ENCODE measurements around the gene FARSB.
"Not testable (repeated sequence)": the region's sequence is repeated elsewhere in the genome, so short reads cannot be mapped to it uniquely, and the experiment has no call there.

Gene FARSB

GRCh38 chr2:222655787-222656525 lies at the start of gene FARSB:
FARSB (minus strand) TSS chr2:222656092; CDS start chr2:222656073, 19 bp downstream.
- DNase-seq: peak; percentile 90

DNA sequence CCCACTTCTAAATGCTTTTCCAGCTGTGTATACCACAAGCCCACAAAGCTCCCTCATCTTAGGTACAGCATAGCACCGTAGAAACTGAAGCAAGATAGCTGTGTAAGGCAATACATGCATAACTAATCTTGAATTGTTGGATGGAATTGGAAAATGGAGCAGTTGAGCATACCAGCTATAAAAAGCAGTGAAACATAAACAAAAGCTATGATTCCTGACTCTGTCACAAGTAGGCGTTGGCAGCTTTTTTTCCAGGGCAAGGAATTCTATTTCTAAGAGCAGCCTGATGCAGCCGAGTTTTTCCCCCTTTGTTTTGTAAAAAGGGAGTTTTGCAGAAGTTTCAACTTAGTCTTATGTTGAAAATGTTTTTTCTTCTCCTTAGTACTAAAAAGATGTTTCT lies 48.0 kb upstream of the FARSB start:
- no peak for DNase-seq

GRCh38 chr2:222703091-222703490 lies 47.2 kb upstream of the FARSB start:
- no peak for DNase-seq

DNA sequence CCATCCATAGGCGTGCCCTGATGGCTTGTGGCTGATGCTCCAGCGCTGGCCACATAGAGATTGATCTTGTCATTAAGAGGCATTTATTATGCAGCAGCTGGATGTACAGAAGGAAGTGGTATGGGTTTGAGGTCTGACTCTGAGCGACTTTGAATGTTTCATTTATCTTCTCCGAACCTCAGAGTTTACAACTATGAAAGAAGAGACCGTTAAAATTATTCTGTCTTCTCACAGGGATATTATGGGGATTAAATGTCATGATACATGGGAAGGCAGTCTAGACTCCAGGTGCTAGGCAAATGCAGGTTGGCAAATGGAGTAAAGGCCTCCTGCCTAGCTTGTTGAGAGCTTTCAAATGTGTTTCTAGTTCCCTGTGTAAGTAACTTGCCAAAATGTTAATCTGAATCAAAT lies 45.8 kb upstream of the FARSB start:
- DNase-seq: no peak

GRCh38 chr2:222701233-222701632 lies 45.3 kb upstream of the FARSB start:
- DNase-seq: no peak

DNA sequence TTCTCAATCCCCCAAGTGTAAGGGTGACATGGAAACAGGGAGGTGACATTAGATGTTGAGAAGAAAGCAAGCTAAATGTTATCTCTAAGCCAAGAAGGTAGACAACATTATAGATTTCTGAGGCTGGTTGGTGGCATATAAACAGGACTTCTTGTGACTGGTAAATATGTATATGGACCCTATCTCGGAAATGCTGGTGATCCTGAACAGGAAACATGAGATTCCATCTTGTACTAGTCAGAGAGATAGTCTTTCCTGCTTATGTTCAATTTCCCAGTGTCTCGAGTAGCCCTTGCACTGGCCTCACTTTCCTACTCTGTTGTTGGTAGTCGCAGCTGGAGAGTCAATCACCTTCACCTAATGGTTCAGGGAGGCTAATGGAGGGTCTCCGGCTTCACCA lies 42.4 kb upstream of the FARSB start:
- DNase-seq: no peak

DNA sequence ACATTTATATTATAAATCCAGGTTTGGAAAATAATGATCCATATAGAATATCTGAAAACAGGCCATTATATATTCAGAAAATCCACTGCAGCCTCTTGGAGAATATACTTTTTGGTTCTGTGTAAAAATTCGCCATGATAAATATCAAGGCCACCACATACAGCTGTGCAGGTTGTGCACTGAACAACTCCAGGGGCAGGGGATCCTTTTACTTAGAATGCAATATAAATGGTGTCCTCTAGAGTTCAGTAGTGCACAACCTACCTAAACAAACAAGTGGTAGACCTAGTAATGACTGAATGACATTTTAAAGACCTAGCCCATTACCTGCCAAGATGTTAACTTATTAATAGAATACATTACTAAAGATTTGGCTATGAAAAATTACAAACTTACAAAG lies 37.9 kb upstream of the FARSB start:
- no peak for DNase-seq

DNA sequence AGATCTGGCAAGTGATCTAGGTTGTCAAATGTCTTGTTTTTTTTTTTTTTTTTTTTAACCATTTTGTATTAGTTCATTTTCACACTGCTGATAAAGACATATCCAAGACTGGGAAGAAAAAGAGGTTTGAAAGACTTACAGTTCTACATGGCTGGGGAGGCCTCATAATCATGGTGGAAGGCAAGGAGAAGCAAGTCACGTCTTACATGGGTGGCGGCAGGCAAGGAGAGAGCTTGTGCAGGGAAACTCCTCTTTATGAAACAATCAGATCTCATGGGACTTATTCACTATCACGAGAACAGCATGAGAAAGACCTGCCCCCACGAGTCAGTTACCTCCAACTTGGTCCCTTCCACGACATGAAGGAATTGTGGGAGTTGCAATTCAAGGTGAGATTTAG lies 37.5 kb upstream of the FARSB start:
- DNase-seq: not testable (repeated sequence)

GRCh38 chr2:222690564-222691200 lies 34.8 kb upstream of the FARSB start:
- DNase-seq: peak; percentile 55

GRCh38 chr2:222689322-222689721 lies 33.4 kb upstream of the FARSB start:
- no peak for DNase-seq

- DNase-seq: no peak
Measured at GRCh38 chr2:222688917-222689316, 33.0 kb upstream of the FARSB start.

DNA sequence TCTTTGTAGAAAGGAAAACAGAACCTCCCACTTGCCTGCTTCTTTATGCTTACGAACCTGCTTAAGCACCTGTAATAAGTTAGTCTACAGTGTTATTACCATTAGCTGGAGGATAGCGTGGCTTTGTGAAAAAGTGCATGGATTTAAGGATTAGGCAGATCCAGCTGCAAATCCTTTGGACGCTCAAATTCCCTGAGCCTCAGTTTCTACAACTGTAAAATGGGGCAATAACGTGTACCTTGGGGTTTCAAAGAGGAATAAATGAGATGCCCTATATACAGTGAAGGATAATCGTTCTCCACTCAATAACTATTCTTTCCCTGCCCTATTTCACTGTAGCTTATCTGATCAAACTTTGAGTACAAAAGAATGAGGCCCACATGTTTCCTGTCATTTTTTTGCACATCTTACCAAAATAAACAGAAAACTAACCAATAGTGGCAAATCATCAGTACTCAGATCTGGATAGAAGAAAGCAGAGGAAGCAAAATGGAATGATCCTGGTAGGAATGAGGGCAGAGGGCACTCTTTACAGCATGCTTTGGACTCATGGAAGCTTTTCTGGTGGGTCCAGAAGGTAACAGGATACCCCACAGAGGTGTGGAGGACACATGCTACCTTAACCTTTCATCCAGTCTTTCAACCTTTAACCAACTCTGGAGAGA lies 30.3 kb upstream of the FARSB start:
- no peak for DNase-seq

DNA sequence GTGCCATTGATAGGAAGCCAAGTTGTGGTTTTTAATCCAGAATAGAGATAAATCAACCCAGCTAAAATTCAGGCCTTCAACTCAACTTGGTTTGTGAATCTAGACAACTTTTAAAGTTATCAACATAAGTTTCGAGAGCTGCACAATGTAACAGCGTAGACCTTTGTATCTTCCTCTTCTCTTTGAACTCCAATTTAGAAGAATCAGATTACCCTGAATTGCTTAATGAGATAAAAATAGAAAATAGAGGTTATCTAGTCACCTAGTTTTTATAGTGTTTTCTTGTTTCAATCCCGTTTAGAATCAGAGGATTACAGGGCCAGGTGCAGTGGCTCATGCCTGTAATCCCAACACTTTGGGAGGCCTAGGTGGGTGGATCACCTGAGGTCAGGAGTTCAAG lies 27.9 kb upstream of the FARSB start:
- no peak for DNase-seq

- no peak for DNase-seq
Measured at GRCh38 chr2:222677981-222678380, 22.1 kb upstream of the FARSB start.

- DNase-seq: no peak
Measured at GRCh38 chr2:222673883-222674282, 18.0 kb upstream of the FARSB start.

GRCh38 chr2:222673273-222673672 lies 17.4 kb upstream of the FARSB start:
- DNase-seq: no peak

GRCh38 chr2:222672068-222672401 lies 16.1 kb upstream of the FARSB start:
- DNase-seq: no peak

DNA sequence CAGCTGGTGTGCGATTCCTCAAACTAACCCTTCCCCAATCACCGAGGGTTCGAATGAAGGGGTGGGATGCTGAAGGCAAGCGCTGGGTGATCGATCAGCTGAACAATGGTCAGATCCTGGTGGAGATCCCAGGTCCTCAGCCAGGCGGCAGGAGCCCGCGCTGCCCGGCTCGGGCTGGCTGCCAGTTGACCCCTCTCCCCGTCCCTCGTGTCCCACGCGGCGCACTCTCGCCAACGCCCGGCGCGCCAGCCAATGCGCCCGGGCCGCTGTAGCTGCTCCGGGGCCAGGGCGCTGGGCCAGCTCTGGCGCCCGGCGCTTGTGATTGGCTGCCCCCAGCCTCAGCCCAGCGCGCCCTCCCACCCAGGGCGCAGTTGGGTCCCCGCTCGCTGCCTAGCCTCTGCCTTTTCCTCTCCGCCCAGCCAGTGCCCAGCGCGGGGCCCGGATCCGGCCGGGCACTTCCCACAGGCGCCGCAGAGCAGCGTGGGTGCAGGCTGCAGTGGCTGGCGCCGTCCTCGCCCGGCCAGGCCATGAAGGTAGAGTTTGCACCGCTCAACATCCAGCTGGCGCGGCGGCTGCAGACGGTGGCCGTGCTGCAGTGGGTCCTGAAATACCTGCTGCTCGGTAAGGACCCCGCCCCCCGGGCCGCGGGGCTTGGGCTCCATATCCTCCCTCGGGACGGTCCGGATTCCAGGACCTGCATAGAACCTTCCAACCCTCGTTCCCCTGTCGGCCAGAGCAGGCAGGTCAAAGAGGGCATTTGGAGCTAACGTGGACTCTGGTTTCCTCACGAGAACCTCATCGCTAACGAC lies 15.6 kb upstream of the FARSB start, which contains the start of gene MOGAT1:
Gene MOGAT1 (plus strand): TSS at position 400 of the 809 bp plus-strand sequence. CDS start 128 bp downstream, at position 528.
- DNase-seq: no peak

DNA sequence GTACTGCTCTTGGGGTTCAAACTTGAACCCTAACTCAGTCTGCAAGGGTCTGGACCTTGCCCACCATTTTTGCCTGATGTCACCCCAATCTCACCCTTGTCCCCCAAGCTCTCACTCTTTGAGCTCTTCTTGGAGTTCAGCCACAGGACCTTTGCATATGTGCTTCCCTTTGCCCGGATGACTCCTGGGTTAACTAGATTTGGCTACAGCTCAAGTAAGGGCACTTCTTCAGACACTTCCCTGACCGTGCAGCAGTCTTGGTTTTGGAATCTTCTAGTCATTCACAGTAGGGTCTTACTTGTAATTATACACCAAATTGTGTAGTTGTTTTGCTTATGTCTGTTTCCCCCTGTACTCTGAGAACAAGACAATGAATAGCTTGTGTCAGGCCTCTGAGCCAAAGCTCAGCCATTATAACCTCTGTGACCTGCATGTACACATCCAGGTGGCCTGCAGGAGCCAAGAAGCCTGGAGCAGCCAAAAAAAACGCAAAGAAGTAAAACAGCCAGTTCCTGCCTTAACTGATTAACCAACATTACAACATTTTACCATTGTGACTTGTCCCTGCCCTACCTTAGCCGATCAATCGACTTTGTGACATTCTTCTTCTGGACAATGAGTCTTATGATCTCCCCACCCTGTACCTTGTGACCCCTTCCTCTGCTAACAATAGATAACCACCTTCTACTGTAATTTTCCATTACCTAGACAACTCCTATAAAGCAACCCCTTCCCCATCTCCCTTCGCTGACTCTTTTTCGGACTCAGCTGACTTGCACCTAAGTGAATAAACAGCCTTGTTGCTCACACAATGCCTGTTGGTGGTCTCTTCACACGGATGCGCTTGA lies 14.5 kb upstream of the FARSB start:
- no peak for DNase-seq

GRCh38 chr2:222669353-222669752 lies 13.5 kb upstream of the FARSB start:
- no peak for DNase-seq

GRCh38 chr2:222668494-222669154 lies 12.7 kb upstream of the FARSB start:
- DNase-seq: no peak

- DNase-seq: no peak
Measured at GRCh38 chr2:222663479-222663878, 7.6 kb upstream of the FARSB start.
